NOMO-1 treated with DMSO at 0.1 percent for 48 hours (cell line): Measurements from ENCODE around the gene CPA5.
"Not testable (repeated sequence)": the region's sequence is repeated elsewhere in the genome, so short reads cannot be mapped to it uniquely, and the experiment has no call there.

Experiments used
- DNase-seq: peaks from one replicate; lab custom pipeline; 2025; ENCODE audit not compliant: unreplicated experiment; lab: John Stamatoyannopoulos, UW

CPA5 gene

GRCh38 chr7:130358471-130358870 lies 13.9 kb downstream of the CPA5 start:
- DNase-seq = no peak

GRCh38 chr7:130359276-130359857 lies 14.8 kb downstream of the CPA5 start:
- DNase-seq = no peak

DNA sequence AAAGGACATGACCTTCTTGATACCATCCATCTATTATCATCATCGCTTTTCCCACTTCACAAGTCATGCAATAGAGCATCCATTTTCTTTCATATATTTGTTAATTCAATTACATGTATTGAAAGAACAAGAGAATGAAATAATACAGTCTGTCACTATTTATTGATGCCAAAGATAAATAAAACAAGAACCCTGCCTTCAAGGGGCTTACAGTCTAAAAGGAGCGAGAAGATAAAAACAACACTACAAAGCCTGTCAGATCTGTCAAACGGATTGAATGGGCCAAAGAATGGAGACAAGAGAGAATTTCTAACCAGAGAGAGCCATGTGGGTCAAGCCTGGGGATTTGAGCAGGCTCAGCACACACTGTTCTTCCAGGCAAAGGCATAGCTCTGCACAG lies 15.9 kb downstream of the CPA5 start:
- DNase-seq = no peak

DNA sequence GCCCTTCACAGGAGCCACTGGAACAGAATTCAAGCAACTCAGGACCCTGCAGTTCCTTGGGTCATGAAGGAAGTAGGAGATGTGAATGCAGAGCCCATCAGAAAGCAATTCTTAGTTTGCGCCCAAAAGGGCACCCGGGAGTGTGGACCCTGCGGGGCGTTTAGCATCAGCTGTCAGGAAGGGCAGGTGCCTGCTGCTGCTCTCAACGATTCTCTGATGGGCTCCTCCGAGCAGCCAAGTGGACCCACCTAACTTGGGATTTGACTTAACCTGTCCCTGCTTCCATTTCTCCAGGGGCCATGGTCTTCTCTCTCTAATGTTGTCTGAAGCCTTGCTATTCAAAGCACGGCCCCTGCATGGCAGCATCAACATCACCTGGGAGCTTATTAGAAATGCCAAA lies 17.1 kb downstream of the CPA5 start:
- DNase-seq = no peak

GRCh38 chr7:130362251-130362816 lies 17.7 kb downstream of the CPA5 start:
- no peak for DNase-seq

GRCh38 chr7:130363026-130363847 lies 18.6 kb downstream of the CPA5 start:
- no peak for DNase-seq

GRCh38 chr7:130364451-130364850 lies 19.8 kb downstream of the CPA5 start:
- DNase-seq = no peak

DNA sequence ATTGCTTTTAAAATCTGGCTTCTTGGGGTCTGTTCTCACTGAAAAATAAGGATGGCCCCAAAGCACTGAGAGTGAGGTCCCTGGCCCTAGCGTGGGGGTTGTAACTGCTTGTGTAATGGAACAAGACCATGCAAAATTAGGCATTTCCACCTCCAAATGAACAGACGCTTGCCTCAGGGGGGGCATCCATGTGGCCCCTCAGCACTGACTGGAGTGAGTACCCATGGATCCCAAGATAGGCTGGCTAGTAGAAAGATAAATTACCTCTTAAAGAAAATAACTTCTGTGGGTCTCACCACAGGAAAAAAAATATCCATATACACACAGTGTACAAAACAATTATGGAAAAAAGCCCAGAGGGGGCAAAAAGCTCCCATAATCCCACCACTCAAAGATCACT lies 20.5 kb downstream of the CPA5 start:
- no peak for DNase-seq

GRCh38 chr7:130365511-130366441 lies 21.2 kb downstream of the CPA5 start:
- DNase-seq = no peak

GRCh38 chr7:130366564-130366963 lies 21.9 kb downstream of the CPA5 start:
- DNase-seq = no peak

GRCh38 chr7:130367088-130367755 lies 22.6 kb downstream of the CPA5 start:
- DNase-seq = no peak

DNA sequence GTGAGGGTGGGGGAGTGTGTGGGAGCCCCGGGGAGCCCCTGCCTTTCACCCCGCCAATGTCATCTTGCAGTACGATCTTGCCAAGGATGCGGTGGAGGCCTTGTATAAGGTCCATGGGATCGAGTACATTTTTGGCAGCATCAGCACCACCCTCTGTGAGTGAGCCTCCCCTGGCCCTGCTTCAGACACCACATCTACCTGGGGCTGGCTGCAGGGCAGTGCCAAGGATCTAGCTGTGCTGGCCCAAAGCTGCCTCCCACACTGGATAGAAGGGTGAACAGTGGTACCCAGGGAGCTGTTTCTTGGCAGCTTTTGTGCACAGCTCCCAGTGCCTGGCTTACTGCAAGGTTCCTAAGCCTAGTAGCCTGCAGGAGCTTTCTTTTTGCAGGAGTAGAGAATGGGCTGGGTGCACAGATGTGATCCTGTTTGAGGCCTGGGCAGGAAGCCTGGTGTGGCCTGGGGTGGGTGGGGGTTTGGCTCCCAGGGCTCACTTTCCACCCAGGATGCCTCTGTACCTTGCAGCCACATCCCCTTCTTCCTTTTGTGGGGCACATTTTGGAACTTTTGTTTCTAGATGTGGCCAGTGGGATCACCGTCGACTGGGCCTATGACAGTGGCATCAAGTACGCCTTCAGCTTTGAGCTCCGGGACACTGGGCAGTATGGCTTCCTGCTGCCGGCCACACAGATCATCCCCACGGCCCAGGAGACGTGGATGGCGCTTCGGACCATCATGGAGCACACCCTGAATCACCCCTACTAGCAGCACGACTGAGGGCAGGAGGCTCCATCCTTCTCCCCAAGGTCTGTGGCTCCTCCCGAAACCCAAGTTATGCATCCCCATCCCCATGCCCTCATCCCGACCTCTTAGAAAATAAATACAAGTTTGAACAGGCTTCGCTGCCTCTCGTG lies 23.5 kb downstream of the CPA5 start:
- no peak for DNase-seq

DNA sequence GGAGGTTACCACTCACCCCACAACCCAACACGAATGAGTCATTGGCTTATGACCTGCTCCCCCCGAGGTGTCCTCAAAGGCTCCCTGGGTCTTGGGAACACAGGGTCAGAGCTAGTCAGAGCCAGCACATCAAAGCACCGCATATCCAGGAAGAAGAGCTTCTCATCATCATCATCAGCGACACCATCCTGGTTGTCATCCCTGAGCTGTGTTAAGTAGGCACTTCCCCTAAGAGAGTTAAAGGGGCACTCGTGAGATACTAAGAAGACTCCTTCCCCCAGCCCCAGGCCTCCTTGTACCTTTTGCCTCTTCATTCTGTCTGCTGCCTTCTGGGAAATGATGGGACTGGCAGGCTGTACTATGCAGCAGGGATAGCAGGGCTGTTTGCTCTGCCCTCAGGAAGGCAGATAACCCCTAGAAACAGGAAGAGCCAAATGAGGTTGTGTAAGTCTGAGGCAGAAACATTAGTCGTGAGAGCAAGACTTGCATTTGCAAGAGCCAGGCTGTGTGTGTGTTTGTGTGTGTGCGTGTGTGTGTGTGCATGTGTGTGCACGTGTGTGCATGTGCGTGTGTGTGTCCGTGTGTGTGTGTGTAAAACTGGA lies 24.6 kb downstream of the CPA5 start:
- peak; percentile 51 for DNase-seq

- DNase-seq = no peak
Observed at GRCh38 chr7:130369831-130370550, 25.4 kb downstream of the CPA5 start.

- no peak for DNase-seq
Observed at GRCh38 chr7:130371046-130371445, 26.4 kb downstream of the CPA5 start.

DNA sequence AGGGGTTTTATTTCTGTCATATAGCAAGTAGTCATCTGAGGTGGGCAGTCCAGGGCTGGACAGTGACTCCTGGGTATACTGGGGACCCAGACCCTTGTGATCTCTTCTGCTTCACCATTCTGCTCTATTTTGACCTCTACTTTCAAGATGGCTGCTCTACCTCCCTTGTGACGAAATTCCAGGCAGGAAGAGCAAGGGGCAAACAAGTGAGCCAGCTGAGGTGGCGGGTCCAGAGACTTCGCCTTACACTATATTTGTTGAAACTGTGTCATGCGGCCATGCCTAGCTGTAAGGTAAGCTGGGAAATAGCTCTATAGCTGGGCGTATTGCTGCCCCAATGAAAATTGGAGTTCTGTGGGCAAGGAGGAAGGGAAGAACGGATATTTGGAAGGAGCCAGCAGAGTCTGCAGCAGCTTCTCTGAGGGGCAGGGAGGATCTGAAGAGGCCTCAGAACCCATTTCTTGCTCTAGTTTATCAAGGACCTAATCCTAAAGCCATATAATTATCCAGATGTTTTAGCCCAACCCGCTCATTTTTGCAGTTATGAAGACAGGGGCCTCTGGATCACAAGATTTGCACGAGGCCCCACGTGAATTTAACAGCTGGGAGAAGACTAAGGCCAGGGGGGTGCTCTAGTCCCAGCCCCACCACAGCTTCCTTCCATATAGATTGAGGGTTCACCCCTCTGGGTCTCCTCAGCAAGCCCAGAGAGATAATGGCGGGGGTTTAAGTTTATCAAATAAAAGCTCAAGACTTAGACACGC lies 28.0 kb downstream of the CPA5 start:
- DNase-seq = no peak

DNA sequence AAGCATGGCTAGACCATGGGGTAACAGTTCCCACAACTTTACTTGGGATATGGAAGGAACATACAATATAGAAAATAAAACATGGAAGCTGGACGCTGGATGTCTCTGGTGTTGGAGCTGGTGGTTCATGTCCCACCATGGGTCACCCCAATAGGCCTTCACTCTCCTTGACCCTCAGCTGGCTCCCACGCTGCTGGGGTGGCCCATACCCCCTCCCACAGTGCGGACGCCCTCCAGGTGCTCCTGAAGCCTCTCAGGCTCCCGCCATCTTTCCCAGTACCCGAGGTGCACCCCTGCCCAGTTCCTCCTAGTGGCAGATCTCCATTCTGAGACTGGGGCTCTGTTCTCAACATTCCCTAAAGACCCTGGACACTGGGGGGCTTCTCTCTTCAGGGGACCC lies 29.9 kb downstream of the CPA5 start:
- DNase-seq = no peak

DNA sequence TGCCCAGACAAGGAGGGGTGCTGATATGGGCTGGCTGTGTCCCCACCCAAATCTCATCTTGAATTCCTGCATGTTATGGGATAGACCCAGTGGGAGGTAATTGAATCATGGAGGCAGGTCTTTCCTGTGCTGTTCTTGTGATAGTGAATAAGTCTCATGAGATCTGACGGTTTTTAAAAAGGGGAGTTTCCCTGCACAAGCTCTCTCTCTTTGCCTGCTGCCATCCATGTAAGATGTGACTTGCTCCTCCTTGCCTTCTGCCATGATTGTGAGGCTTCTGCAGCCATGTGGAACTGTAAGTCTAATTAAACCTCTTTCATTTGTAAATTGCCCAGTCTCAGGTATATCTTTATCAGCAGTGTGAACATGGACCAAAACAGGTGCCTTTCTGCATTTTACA lies 31.8 kb downstream of the CPA5 start:
- DNase-seq = not testable (repeated sequence)
